ENCODE data around the gene SLC20A1.
A peak's percentile ranks its signal among the peaks of the same experiment; 100 is the strongest.

SLC20A1 gene

DNA sequence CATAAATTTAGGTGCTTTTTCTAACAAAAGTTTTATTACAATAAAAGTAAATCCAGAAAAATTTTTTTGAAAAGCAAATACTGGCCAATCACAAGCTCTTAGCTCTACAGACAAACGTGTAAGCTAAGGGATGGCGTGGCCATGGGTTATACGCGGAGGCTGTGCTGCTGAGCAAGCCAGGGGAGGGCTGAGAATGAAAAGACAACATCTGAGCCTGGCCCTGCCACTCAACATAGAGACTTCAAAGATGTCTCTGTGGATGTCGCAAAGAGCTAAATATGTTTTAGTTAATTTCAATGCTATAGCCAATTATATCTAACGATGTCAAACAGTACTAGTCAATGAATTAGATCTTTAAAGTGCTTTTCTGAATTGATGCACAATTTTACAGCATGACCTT lies 41.8 kb downstream of the SLC20A1 start:
- Histone ChIP-seq H3K36me3 (ENCODE audit: insufficient read depth, low read length) (no peaks in the 10 kb centered on the region), H3K4me2 (ENCODE audit: insufficient read depth, low read length) (no peak overlapping the region), H4K20me1 (ENCODE audit: insufficient read depth, low read length) (no peaks in the 10 kb centered on the region), H3K27me3 (ENCODE audit: insufficient read depth, low read length, poor library complexity) (no peaks in the 10 kb centered on the region), H2AFZ (ENCODE audit: low read depth, low read length) (no peak overlapping the region), H3K4me3 (ENCODE audit: low read depth in 1 of 2, low read length in 2 of 2) (no peak overlapping the region), H3K9ac (ENCODE audit: low read depth, low read length) (no peak overlapping the region; the same call in 1 of the 2 replicates), H3K79me2 (ENCODE audit: insufficient read depth, low read length) (no peaks in the 10 kb centered on the region), H3K9me3 (ENCODE audit: insufficient read depth, low read length, severe bottlenecking) (no peaks in the 10 kb centered on the region), H3K4me1 (ENCODE audit: insufficient read depth, low read length) (peaks cover 38% of the 10 kb centered on the region), H3K27ac (ENCODE audit: low read length) (no peak overlapping the region)
- ATAC-seq (ENCODE audit: insufficient read depth, low read depth) (no peak), DNase-seq (no peak)
- no peak for TF ChIP-seq EZH2 (IDR thresholded peaks at IDR 0.05; ENCODE audit: borderline replicate concordance, low read depth, low read length, severe bottlenecking)
- TF ChIP-seq, protein P1, sequence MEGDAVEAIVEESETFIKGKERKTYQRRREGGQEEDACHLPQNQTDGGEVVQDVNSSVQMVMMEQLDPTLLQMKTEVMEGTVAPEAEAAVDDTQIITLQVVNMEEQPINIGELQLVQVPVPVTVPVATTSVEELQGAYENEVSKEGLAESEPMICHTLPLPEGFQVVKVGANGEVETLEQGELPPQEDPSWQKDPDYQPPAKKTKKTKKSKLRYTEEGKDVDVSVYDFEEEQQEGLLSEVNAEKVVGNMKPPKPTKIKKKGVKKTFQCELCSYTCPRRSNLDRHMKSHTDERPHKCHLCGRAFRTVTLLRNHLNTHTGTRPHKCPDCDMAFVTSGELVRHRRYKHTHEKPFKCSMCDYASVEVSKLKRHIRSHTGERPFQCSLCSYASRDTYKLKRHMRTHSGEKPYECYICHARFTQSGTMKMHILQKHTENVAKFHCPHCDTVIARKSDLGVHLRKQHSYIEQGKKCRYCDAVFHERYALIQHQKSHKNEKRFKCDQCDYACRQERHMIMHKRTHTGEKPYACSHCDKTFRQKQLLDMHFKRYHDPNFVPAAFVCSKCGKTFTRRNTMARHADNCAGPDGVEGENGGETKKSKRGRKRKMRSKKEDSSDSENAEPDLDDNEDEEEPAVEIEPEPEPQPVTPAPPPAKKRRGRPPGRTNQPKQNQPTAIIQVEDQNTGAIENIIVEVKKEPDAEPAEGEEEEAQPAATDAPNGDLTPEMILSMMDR (IDR thresholded peaks at IDR 0.05; ENCODE audit: borderline replicate concordance, extremely low read depth, low read length, poor library complexity, severe bottlenecking), result no peak

DNA sequence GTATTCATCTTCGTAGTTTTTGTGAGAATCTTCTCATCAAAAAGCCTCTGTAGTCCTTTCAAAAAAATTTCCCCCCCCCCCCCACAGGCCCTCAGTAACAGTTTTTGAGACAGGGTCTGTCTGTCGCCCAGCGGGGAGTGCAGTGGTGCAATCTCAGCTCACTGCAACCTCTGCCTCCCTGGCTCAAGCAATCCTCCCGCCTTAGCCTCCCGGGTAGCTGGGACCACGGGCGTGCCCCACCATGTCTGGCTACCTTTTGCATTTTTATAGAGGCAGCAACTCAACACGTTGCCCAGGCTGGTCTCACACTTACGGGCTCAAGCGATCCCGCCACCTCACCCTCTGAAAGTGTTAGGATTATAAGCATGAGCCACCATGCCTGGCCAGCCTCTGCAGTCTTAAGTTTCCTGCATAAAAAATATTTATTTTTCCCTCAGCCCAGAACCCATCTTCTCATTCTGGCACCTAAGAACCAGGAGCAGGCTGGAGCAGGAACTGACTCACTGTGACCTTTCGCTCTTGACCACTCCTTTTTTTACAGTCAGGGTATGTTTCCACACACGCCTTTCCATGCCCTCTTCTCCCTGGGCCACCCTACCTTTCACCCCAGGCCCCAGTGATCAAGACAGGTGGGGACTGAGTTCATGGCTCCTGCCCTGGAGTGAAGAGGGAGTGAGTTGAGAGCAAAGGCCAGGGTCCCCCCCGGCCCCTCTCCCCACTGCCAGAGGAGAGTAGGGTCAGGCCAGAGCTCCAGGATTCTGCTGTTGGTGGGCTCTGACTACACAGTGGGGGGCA lies 42.5 kb downstream of the SLC20A1 start:
- H3K9ac ChIP-seq (ENCODE audit: low read depth, low read length), result no peak overlapping the region
- no peak overlapping the region for H3K27ac ChIP-seq (ENCODE audit: low read length)
- H3K27me3 ChIP-seq (ENCODE audit: insufficient read depth, low read length, poor library complexity), result no peaks in the 10 kb centered on the region
- ATAC-seq (ENCODE audit: insufficient read depth, low read depth) (no peak), DNase-seq (no peak)
- H3K4me2 ChIP-seq (ENCODE audit: insufficient read depth, low read length), result no peak overlapping the region
- no peak for TF ChIP-seq EZH2 (IDR thresholded peaks at IDR 0.05; ENCODE audit: borderline replicate concordance, low read depth, low read length, severe bottlenecking)
- H3K4me1 ChIP-seq (ENCODE audit: insufficient read depth, low read length), result peaks cover 45% of the 10 kb centered on the region
- H3K79me2 ChIP-seq (ENCODE audit: insufficient read depth, low read length), result no peaks in the 10 kb centered on the region
- no peak overlapping the region for H3K4me3 ChIP-seq (ENCODE audit: low read depth in 1 of 2, low read length in 2 of 2)
- H4K20me1 ChIP-seq (ENCODE audit: insufficient read depth, low read length), result no peaks in the 10 kb centered on the region
- no peaks in the 10 kb centered on the region for H3K36me3 ChIP-seq (ENCODE audit: insufficient read depth, low read length)
- H3K9me3 ChIP-seq (ENCODE audit: insufficient read depth, low read length, severe bottlenecking), result no peaks in the 10 kb centered on the region
- H2AFZ ChIP-seq (ENCODE audit: low read depth, low read length), result no peak overlapping the region

DNA sequence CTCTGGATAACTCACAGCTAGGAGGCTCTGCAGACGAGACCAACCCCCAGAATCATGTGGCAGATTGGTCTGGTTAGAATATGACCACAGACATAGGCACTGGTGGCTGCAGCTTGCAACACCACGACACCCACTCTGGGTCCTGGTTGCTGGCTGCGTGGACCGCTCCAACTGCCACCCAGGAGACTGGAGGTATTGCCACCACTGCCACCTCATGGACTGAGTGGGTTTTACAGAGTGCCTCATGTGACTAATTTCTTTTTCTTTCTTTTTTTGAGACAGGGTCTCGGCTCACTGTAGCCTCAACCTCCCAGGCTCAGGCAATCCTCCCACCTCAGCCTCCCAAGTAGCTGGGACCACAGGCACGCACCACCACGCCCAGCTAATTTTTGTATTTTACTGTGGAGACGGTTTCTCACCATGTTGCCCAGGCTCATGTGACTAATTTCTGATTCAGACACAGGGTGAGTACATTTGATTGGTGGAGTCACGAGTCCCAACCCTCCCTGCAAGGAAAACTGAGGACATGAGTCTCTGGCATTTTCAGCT lies 45.2 kb downstream of the SLC20A1 start:
- TF ChIP-seq, protein P1 (IDR thresholded peaks at IDR 0.05; ENCODE audit: borderline replicate concordance, extremely low read depth, low read length, poor library complexity, severe bottlenecking), result peak; percentile 76
- no peak for TF ChIP-seq EZH2 (IDR thresholded peaks at IDR 0.05; ENCODE audit: borderline replicate concordance, low read depth, low read length, severe bottlenecking)

DNA sequence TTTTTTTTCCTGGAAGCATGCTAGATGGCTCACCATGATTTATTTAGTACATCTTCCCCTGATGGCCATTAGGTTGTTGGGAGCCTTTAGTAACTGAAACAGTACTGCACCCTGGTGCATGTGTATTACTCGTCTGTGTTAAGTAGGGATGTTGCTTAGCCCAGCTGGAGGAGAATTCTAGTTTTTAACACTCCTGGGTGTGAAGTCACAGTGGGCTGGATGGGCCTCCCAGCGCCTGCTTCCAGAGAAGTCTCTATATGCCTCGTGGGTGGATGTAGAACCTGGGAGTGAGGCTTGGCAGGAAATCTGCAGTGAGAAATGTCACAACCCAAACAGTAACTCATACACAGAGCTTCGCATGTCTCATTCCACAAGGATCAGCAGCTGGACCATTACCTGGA lies 46.1 kb downstream of the SLC20A1 start:
- H3K4me2 ChIP-seq (ENCODE audit: insufficient read depth, low read length), result peak overlapping the region; percentile 53; the same call in 1 of the 2 replicates
- H3K36me3 ChIP-seq (ENCODE audit: insufficient read depth, low read length), result no peaks in the 10 kb centered on the region
- H3K4me3 ChIP-seq (ENCODE audit: low read depth in 1 of 2, low read length in 2 of 2), result no peak overlapping the region
- no peak for ATAC-seq (ENCODE audit: insufficient read depth, low read depth)
- no peaks in the 10 kb centered on the region for H3K9me3 ChIP-seq (ENCODE audit: insufficient read depth, low read length, severe bottlenecking)
- H3K9ac ChIP-seq (ENCODE audit: low read depth, low read length), result peak overlapping the region; percentile 9; the same call in 1 of the 2 replicates
- peaks cover 35% of the 10 kb centered on the region for H3K4me1 ChIP-seq (ENCODE audit: insufficient read depth, low read length)
- H4K20me1 ChIP-seq (ENCODE audit: insufficient read depth, low read length), result no peaks in the 10 kb centered on the region
- DNase-seq, result no peak
- TF ChIP-seq, protein P1 (IDR thresholded peaks at IDR 0.05; ENCODE audit: borderline replicate concordance, extremely low read depth, low read length, poor library complexity, severe bottlenecking), result no peak
- no peaks in the 10 kb centered on the region for H3K79me2 ChIP-seq (ENCODE audit: insufficient read depth, low read length)
- H3K27ac ChIP-seq (ENCODE audit: low read length), result peak overlapping the region; percentile 94
- H2AFZ ChIP-seq (ENCODE audit: low read depth, low read length), result no peak overlapping the region
- H3K27me3 ChIP-seq (ENCODE audit: insufficient read depth, low read length, poor library complexity), result no peaks in the 10 kb centered on the region

More for the DNA sequence above, 45.2 kb downstream of the SLC20A1 start:
- Histone ChIP-seq H3K4me1 (ENCODE audit: insufficient read depth, low read length) (peaks cover 43% of the 10 kb centered on the region), H3K27ac (ENCODE audit: low read length) (peak overlapping the region; percentile 94), H3K9ac (ENCODE audit: low read depth, low read length) (no peak overlapping the region), H3K79me2 (ENCODE audit: insufficient read depth, low read length) (no peaks in the 10 kb centered on the region), H3K36me3 (ENCODE audit: insufficient read depth, low read length) (no peaks in the 10 kb centered on the region), H3K4me3 (ENCODE audit: low read depth in 1 of 2, low read length in 2 of 2) (no peak overlapping the region), H4K20me1 (ENCODE audit: insufficient read depth, low read length) (no peaks in the 10 kb centered on the region), H3K27me3 (ENCODE audit: insufficient read depth, low read length, poor library complexity) (no peaks in the 10 kb centered on the region), H3K9me3 (ENCODE audit: insufficient read depth, low read length, severe bottlenecking) (no peaks in the 10 kb centered on the region), H3K4me2 (ENCODE audit: insufficient read depth, low read length) (no peak overlapping the region), H2AFZ (ENCODE audit: low read depth, low read length) (peak overlapping the region; percentile 6; the same call in 1 of the 2 replicates)
- ATAC-seq (ENCODE audit: insufficient read depth, low read depth) (peak; percentile 68), DNase-seq (peak; percentile 70)

Data from DND-41 (cell line).